Activated T-helper 9 cell treated with anti-CD3 and anti-CD28 coated beads, Interleukin-2, amount 50 U/mL, for 16 hours (primary cell): ENCODE results near the gene VNN1.
"Not testable (repeated sequence)": the region's sequence is repeated elsewhere in the genome, so short reads cannot be mapped to it uniquely, and the experiment has no call there.

ENCODE experiments used
- DNase-seq: peaks from one replicate; pipeline ENCODE4 v3.0.0-alpha.2; 2020; ENCODE audit warnings: low read depth

Gene VNN1

GRCh38 chr6:132725471-132725870 is 11.6 kb upstream of the VNN1 start:
- no peak for DNase-seq

- no peak for DNase-seq
These were observed 6.0 kb upstream of the VNN1 start for GRCh38 chr6:132719736-132720448.

GRCh38 chr6:132715881-132716637 is 2.2 kb upstream of the VNN1 start:
- no peak for DNase-seq

GRCh38 chr6:132715204-132715603 is 1.3 kb upstream of the VNN1 start:
- no peak for DNase-seq

- no peak for DNase-seq
These were observed 305 bp upstream of the VNN1 start for GRCh38 chr6:132714160-132714559.

GRCh38 chr6:132712366-132712765 is 1.5 kb downstream of the VNN1 start:
- DNase-seq = no peak

- no peak for DNase-seq
These were observed 5.1 kb downstream of the VNN1 start for GRCh38 chr6:132708771-132709170.

GRCh38 chr6:132708002-132708401 is 5.9 kb downstream of the VNN1 start:
- no peak for DNase-seq

GRCh38 chr6:132706756-132707155 is 7.1 kb downstream of the VNN1 start:
- not testable (repeated sequence) for DNase-seq

- DNase-seq = no peak
These were observed 9.9 kb downstream of the VNN1 start for GRCh38 chr6:132703936-132704335.

- no peak for DNase-seq
These were observed 15.2 kb downstream of the VNN1 start for GRCh38 chr6:132698608-132699007.

- no peak for DNase-seq
These were observed 18.1 kb downstream of the VNN1 start for GRCh38 chr6:132695773-132696172.

- DNase-seq = no peak
These were observed 20.4 kb downstream of the VNN1 start for GRCh38 chr6:132693478-132693877.

- DNase-seq = no peak
These were observed 23.2 kb downstream of the VNN1 start for GRCh38 chr6:132690678-132691077.

- DNase-seq = no peak
These were observed 26.5 kb downstream of the VNN1 start for GRCh38 chr6:132687306-132687705.

GRCh38 chr6:132686531-132686930 is 27.3 kb downstream of the VNN1 start:
- DNase-seq = no peak

- no peak for DNase-seq
These were observed 28.8 kb downstream of the VNN1 start for GRCh38 chr6:132685009-132685408.

- DNase-seq = no peak
These were observed 29.6 kb downstream of the VNN1 start for GRCh38 chr6:132684272-132684671.

GRCh38 chr6:132683543-132683942 is 30.3 kb downstream of the VNN1 start:
- no peak for DNase-seq

GRCh38 chr6:132679094-132679493 is 34.8 kb downstream of the VNN1 start:
- not testable (repeated sequence) for DNase-seq

GRCh38 chr6:132675749-132676148 is 38.1 kb downstream of the VNN1 start:
- no peak for DNase-seq

- DNase-seq = no peak
These were observed 38.9 kb downstream of the VNN1 start for GRCh38 chr6:132675002-132675401.

- no peak for DNase-seq
These were observed 40.3 kb downstream of the VNN1 start for GRCh38 chr6:132673376-132674094.
